A549 (cell line): ENCODE data around the gene PCSK7.

Experiments
- CTCF ChIP-seq: fragments of >200 bp; sonication (Bioruptor Twin); formaldehyde crosslinking; IDR thresholded peaks from 3 replicates; pipeline ENCODE4 v1.5.1; 2016
- ELK1 ChIP-seq: fragments of 150-350 bp; IDR thresholded peaks from 2 replicates; pipeline ENCODE4 v1.6.1; 2014; ENCODE audit warnings: low read depth, mild to moderate bottlenecking, low read length
- EP300 ChIP-seq, 2 experiments: fragments of >200 bp; sonication (Bioruptor Twin); formaldehyde crosslinking; IDR thresholded peaks; 2 replicates in 1 of 2; 3 replicates in 1 of 2; pipeline ENCODE4 v1.6.1; 2016 to 2017
- FOSL2 ChIP-seq, 2 experiments: fragments of 450-650 bp in 1 of 2; fragments of >200 bp in 1 of 2; sonication (Bioruptor Twin) in 1 of 2; formaldehyde crosslinking; IDR thresholded peaks; 2 replicates each; pipeline versions ENCODE4 v1.5.0 to v1.6.1; 2016 to 2020; ENCODE audit warnings: mild to moderate bottlenecking in 1 of 2, moderate library complexity in 1 of 2
- GATA3 ChIP-seq: IDR thresholded peaks from 2 replicates; pipeline ENCODE4 v1.6.1; 2012; ENCODE audit warnings: borderline replicate concordance
- MAX ChIP-seq: IDR thresholded peaks from 2 replicates; pipeline ENCODE4 v1.6.1; 2012
- NR3C1 ChIP-seq: fragments of >200 bp; sonication (Bioruptor Twin); formaldehyde crosslinking; IDR thresholded peaks from 3 replicates; pipeline ENCODE4 v1.6.1; 2017
- POLR2A ChIP-seq: IDR thresholded peaks from 2 replicates; pipeline ENCODE4 v1.6.1; 2012; ENCODE audit warnings: mild to moderate bottlenecking, low read length
- RCOR1 ChIP-seq: fragments of 150-350 bp; IDR thresholded peaks from 2 replicates; pipeline ENCODE4 v1.6.1; 2014; ENCODE audit warnings: antibody characterized with exemption, low read length, low read depth
- REST ChIP-seq: fragments of 200-600 bp; sonication (generic); IDR thresholded peaks from 2 replicates; pipeline ENCODE4 v1.6.1; 2016; ENCODE audit warnings: antibody characterized with exemption, mild to moderate bottlenecking, moderate library complexity
- SMC3 ChIP-seq: fragments of >200 bp; sonication (Bioruptor Twin); formaldehyde crosslinking; IDR thresholded peaks from 3 replicates; pipeline ENCODE4 v1.6.1; 2018; ENCODE audit warnings: inconsistent platforms
- ZNF302 ChIP-seq: fragments of 250-450 bp; sonication (Bioruptor Pico); IDR thresholded peaks from 2 replicates; pipeline ENCODE4 v1.9.0; 2021; ENCODE audit warnings: inconsistent platforms, mild to moderate bottlenecking, moderate library complexity

- TF ChIP-seq POLR2A = no peak
- TF ChIP-seq EP300 (IDR thresholded peaks at IDR 0.05) = no peak
- TF ChIP-seq CTCF = no peak
- no peak for TF ChIP-seq NR3C1
- TF ChIP-seq MAX = no peak
- no peak for TF ChIP-seq ZNF302 (CRISPR knock-in tag)
- no peak for TF ChIP-seq RCOR1
- no peak for TF ChIP-seq SMC3
- no peak for TF ChIP-seq FOSL2 (IDR thresholded peaks at IDR 0.05)
- TF ChIP-seq FOSL2 (CRISPR knock-in tag; IDR thresholded peaks at IDR 0.05) = no peak
- TF ChIP-seq REST = no peak
- no peak for TF ChIP-seq ELK1
- no peak for TF ChIP-seq GATA3
Measured at GRCh38 chr11:117185736-117186430, 46.0 kb downstream of the PCSK7 start.
